ENCODE results near the gene AATK. TPM values are rescaled to one million over a fixed set of nuclear protein-coding genes. Genes with fewer than 3 reads are reported as not detected.

Gene AATK
- total RNA-seq, 1 donor from 2014 or later, result 7.7 TPM

- Mint-ChIP-seq H3K4me3 (ENCODE audit: unreplicated experiment) (no peak overlapping the region), H3K27ac (ENCODE audit: unreplicated experiment) (no peak overlapping the region), H3K4me1 (ENCODE audit: unreplicated experiment) (no peaks in the 10 kb centered on the region), H3K9me3 (ENCODE audit: unreplicated experiment) (no peaks in the 10 kb centered on the region), H3K36me3 (ENCODE audit: low read depth, unreplicated experiment) (no peaks in the 10 kb centered on the region), H3K27me3 (ENCODE audit: unreplicated experiment) (peaks cover 1% of the 10 kb centered on the region)
- TF ChIP-seq, protein P1, sequence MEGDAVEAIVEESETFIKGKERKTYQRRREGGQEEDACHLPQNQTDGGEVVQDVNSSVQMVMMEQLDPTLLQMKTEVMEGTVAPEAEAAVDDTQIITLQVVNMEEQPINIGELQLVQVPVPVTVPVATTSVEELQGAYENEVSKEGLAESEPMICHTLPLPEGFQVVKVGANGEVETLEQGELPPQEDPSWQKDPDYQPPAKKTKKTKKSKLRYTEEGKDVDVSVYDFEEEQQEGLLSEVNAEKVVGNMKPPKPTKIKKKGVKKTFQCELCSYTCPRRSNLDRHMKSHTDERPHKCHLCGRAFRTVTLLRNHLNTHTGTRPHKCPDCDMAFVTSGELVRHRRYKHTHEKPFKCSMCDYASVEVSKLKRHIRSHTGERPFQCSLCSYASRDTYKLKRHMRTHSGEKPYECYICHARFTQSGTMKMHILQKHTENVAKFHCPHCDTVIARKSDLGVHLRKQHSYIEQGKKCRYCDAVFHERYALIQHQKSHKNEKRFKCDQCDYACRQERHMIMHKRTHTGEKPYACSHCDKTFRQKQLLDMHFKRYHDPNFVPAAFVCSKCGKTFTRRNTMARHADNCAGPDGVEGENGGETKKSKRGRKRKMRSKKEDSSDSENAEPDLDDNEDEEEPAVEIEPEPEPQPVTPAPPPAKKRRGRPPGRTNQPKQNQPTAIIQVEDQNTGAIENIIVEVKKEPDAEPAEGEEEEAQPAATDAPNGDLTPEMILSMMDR (IDR thresholded peaks at IDR 0.05; ENCODE audit: unreplicated experiment), result no peak
- no peak for DNase-seq (ENCODE audit: low spot score)
Observed at GRCh38 chr17:81209141-81209540, 43.1 kb upstream of the AATK start.

GRCh38 chr17:81208651-81209050, 42.6 kb upstream of the AATK start:
- peaks cover 1% of the 10 kb centered on the region for H3K27me3 Mint-ChIP-seq (ENCODE audit: unreplicated experiment)
- TF ChIP-seq, protein P1 (IDR thresholded peaks at IDR 0.05; ENCODE audit: unreplicated experiment), result no peak
- no peaks in the 10 kb centered on the region for H3K4me1 Mint-ChIP-seq (ENCODE audit: unreplicated experiment)
- H3K27ac Mint-ChIP-seq (ENCODE audit: unreplicated experiment), result no peak overlapping the region
- H3K9me3 Mint-ChIP-seq (ENCODE audit: unreplicated experiment), result no peaks in the 10 kb centered on the region
- H3K36me3 Mint-ChIP-seq (ENCODE audit: low read depth, unreplicated experiment), result no peaks in the 10 kb centered on the region
- no peak overlapping the region for H3K4me3 Mint-ChIP-seq (ENCODE audit: unreplicated experiment)
- DNase-seq (ENCODE audit: low spot score), result no peak

DNA sequence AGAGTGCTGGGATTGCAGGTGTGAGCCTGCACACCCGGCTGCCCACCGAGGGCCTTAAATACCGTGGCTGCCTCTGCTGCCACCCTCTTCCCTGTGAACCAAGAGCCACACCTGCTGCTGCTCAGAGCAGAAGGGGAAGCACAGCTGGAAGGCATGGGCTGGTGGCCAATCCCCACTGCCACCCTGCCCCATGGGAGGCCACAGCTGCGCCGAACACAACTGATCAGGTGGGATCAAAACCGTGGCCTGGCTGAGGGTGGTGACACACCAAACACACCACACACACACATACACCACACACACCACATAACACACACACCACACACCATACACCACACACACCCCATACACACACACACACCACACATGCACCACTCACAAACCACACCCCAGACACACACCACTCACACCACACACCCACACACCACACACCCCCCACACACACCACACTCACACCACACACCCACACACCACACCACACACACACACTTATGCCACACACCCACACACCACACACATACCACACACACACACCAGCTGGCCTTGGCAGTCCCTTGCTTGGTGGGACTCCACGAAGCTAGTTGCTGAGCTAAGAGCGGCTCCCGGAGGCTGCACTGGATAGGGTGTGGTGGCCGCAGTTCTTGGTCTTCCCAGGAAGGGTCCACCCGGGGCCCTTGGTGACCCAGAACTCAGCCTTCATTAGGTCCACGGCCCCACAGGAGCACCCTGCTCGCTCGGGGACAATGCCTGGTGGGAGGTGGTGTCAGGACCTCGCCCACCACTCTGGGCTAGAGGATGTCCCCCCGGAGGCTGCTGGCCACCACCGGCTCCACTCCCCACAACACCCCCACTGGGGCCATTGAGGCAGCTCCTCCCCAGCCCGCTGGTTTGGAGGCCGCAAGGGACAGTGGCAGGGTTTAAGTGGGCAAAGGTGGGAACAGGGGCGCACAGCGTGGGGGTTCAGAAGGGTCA, 41.9 kb upstream of the AATK start:
- H3K4me3 Mint-ChIP-seq (ENCODE audit: unreplicated experiment), result no peak overlapping the region
- no peaks in the 10 kb centered on the region for H3K36me3 Mint-ChIP-seq (ENCODE audit: low read depth, unreplicated experiment)
- no peak for DNase-seq (ENCODE audit: low spot score)
- H3K4me1 Mint-ChIP-seq (ENCODE audit: unreplicated experiment), result no peaks in the 10 kb centered on the region
- H3K9me3 Mint-ChIP-seq (ENCODE audit: unreplicated experiment), result no peaks in the 10 kb centered on the region
- H3K27ac Mint-ChIP-seq (ENCODE audit: unreplicated experiment), result no peak overlapping the region
- H3K27me3 Mint-ChIP-seq (ENCODE audit: unreplicated experiment), result peaks cover 1% of the 10 kb centered on the region
- TF ChIP-seq, protein P1 (IDR thresholded peaks at IDR 0.05; ENCODE audit: unreplicated experiment), result no peak

- H3K36me3 Mint-ChIP-seq (ENCODE audit: low read depth, unreplicated experiment), result no peaks in the 10 kb centered on the region
Observed at GRCh38 chr17:81206657-81207056, 40.6 kb upstream of the AATK start.

More at GRCh38 chr17:81206657-81207056, 40.6 kb upstream of the AATK start:
- no peaks in the 10 kb centered on the region for H3K4me1 Mint-ChIP-seq (ENCODE audit: unreplicated experiment)
- TF ChIP-seq, protein P1 (IDR thresholded peaks at IDR 0.05; ENCODE audit: unreplicated experiment), result no peak
- H3K27ac Mint-ChIP-seq (ENCODE audit: unreplicated experiment), result no peak overlapping the region
- no peak for DNase-seq (ENCODE audit: low spot score)
- no peaks in the 10 kb centered on the region for H3K9me3 Mint-ChIP-seq (ENCODE audit: unreplicated experiment)
- H3K4me3 Mint-ChIP-seq (ENCODE audit: unreplicated experiment), result no peak overlapping the region
- H3K27me3 Mint-ChIP-seq (ENCODE audit: unreplicated experiment), result peaks cover 1% of the 10 kb centered on the region
